Kidney epithelial cell (primary cell): ENCODE measurements around the gene DOCK4. TPM values are rescaled to one million over a fixed set of nuclear protein-coding genes. Genes with fewer than 3 reads are reported as not detected.

Source experiments
- DNase-seq: peaks from one replicate; pipeline ENCODE4 v3.0.0-alpha.2; 2010; ENCODE audit warnings: low read depth
- H3K27me3 ChIP-seq: 2 replicates; pipeline ENCODE4 v1.6.0; 2011; ENCODE audit warnings: low read length; ENCODE audit not compliant: control insufficient read depth, insufficient read depth
- H3K36me3 ChIP-seq: 2 replicates; pipeline ENCODE4 v1.5.1; 2011; ENCODE audit warnings: low read length; ENCODE audit not compliant: control insufficient read depth, insufficient read depth
- H3K4me3 ChIP-seq: 2 replicates; pipeline ENCODE4 v1.5.1; 2011; ENCODE audit warnings: low read depth, mild to moderate bottlenecking, control low read depth, low read length
- total RNA-seq: library from RNA; depleted of rRNA; stranded (reverse); fragments of >200 nt; gene quantifications from 2 replicates; pipeline ENCODE4 v1.2.3, GENCODE V29; 2015
- TF ChIP-seq, protein P1 (sequence below): IDR thresholded peaks from 2 replicates; pipeline ENCODE4 v1.5.1; 2011; ENCODE audit warnings: mild to moderate bottlenecking, moderate library complexity, low read length, control low read depth, inconsistent platforms; ENCODE audit not compliant: insufficient read depth, poor library complexity, severe bottlenecking

Gene DOCK4
- total RNA-seq, 1 donor from 2014 or later = 16.8 TPM

DNA sequence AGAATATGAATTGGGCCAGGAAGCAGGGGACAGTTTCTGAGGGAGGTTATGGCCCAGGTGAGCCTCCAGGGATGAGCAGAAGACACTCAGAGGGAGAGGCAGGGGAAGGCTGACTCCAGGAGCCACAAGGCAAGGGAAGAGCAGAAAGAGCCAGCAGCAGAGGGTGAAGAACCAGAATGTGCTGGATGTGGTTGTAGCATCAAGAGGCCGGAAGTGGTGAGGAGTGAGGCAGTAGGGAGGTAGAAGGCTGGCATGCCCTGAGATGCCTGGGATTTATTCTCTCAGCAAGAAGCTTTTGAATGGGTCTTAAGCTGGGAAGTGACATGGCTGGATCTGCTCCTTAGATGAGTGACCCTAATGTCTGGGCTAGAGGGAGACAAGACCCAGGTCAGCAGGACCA is 311.7 kb downstream of the DOCK4 start:
- no peaks in the 10 kb centered on the region for H3K36me3 ChIP-seq
- DNase-seq = no peak
- H3K4me3 ChIP-seq = no peak overlapping the region
- TF ChIP-seq, protein P1, sequence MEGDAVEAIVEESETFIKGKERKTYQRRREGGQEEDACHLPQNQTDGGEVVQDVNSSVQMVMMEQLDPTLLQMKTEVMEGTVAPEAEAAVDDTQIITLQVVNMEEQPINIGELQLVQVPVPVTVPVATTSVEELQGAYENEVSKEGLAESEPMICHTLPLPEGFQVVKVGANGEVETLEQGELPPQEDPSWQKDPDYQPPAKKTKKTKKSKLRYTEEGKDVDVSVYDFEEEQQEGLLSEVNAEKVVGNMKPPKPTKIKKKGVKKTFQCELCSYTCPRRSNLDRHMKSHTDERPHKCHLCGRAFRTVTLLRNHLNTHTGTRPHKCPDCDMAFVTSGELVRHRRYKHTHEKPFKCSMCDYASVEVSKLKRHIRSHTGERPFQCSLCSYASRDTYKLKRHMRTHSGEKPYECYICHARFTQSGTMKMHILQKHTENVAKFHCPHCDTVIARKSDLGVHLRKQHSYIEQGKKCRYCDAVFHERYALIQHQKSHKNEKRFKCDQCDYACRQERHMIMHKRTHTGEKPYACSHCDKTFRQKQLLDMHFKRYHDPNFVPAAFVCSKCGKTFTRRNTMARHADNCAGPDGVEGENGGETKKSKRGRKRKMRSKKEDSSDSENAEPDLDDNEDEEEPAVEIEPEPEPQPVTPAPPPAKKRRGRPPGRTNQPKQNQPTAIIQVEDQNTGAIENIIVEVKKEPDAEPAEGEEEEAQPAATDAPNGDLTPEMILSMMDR = no peak
- H3K27me3 ChIP-seq = no peaks in the 10 kb centered on the region

DNA sequence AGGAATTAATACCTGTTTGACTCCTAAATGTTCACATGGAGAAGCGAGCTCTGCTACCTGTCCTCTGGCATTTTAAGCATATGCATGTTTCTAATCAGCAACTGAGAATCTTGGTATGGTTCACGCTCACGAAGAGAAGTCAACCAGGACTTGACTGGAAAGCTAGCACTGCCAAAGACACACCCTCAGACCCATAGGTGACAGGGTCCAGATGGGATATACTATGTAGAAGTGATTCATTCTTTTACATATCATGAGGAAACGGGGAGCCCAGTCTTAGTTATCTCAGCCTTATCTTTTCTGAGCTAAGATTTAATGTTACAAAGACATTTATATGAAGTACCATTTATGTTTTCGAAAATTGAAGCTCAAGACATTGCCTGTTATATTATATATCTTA is 313.0 kb downstream of the DOCK4 start:
- DNase-seq = no peak
- H3K27me3 ChIP-seq = no peaks in the 10 kb centered on the region
- H3K4me3 ChIP-seq = no peak overlapping the region
- no peaks in the 10 kb centered on the region for H3K36me3 ChIP-seq
- TF ChIP-seq, protein P1 = no peak

DNA sequence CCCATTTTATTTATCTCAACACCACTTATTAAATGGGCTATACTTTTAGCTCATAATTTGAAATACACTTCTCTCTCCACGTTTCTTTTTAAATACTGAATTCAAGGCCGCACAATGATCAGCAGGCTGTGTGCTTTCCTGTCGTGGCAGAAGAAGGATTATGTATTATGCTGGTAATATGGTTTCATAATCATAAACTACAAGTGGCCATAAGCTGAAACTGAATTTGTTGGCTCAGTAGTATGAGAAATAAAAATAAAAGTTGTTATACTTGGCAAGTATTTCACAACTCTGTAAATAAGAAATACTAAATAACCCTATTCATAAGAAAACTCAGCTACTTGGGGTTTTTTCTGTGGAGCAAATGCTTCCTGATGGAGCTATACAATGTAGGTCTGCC is 313.6 kb downstream of the DOCK4 start:
- DNase-seq = no peak
- TF ChIP-seq, protein P1 = no peak
- no peak overlapping the region for H3K4me3 ChIP-seq
- H3K27me3 ChIP-seq = no peaks in the 10 kb centered on the region
- H3K36me3 ChIP-seq = no peaks in the 10 kb centered on the region

DNA sequence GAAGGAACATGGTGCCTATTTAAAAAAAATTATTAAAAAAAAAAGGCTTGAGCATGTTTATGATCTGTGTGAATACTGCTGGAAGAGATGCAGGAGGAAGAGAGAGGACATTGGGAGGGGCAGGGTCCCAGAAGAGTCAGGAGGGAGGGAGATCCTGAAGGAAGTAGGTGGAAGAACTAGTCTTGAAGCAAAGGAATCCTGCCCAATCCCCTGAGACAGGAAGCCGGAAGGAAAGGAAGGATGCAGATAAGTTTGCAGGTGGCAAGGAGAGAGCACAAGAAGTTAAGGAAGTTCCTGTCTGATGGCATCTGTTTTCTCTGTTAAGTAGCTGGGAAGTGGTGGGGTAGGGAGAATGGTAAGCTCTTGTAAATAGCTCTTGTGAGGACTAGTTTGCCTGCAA is 318.5 kb downstream of the DOCK4 start:
- TF ChIP-seq, protein P1 = no peak
- Histone ChIP-seq H3K4me3 (no peak overlapping the region), H3K27me3 (no peaks in the 10 kb centered on the region), H3K36me3 (no peaks in the 10 kb centered on the region)
- no peak for DNase-seq

DNA sequence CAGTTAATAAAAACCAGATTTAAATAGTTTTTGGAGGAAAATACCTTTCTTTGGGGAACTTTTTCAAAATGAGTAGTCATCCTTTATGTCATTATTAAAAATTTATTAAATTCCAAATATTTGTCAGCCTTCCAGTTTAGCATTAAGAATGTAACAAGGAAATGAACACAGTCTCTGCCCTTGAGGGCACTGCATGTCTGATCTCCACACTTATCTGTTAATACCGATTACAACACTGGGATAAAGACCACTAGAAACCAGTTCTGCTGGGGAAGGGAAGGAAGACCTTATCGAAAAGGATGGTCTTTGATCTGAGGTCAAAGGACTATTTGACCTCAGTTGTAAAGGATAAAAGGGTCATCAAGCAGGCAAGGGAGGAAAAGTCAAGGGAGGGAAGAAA is 320.0 kb downstream of the DOCK4 start:
- no peaks in the 10 kb centered on the region for H3K36me3 ChIP-seq

DNA sequence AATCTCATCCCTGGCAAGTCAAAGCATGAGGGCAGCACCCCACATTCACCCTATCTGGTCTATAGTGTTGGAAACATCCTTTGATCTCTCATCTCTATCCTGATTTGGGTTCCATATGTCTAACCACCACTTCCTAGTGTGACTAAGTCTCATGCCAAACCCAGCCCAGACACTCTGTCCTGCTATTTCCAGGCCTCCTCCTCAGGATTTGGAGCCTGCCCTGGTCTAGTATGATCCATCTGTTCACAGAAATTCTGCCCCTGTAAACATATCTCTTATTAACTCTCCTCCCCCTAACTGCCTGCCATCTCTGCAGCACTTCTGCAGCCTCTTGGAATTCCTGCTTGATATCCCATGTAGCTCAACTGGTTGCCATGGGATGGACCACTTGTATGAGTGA is 323.0 kb downstream of the DOCK4 start:
- H3K27me3 ChIP-seq = no peaks in the 10 kb centered on the region
- DNase-seq = no peak
- no peak overlapping the region for H3K4me3 ChIP-seq
- H3K36me3 ChIP-seq = no peaks in the 10 kb centered on the region
- TF ChIP-seq, protein P1 = no peak

More for the DNA sequence above, 320.0 kb downstream of the DOCK4 start:
- Histone ChIP-seq H3K27me3 (no peaks in the 10 kb centered on the region), H3K4me3 (no peak overlapping the region)
- TF ChIP-seq, protein P1 = no peak
- no peak for DNase-seq
